Measurements from ENCODE around the gene LDLRAD3.

The LDLRAD3 gene

GRCh38 chr11:36228689-36229088 is 284.8 kb downstream of the LDLRAD3 start:
- in situ Hi-C loops (cut with MboI; ENCODE audit: low pct_unique_long_range_greater_than_20kb, low sequenced_read_pairs): no loop called here
- no peak for DNase-seq

DNA sequence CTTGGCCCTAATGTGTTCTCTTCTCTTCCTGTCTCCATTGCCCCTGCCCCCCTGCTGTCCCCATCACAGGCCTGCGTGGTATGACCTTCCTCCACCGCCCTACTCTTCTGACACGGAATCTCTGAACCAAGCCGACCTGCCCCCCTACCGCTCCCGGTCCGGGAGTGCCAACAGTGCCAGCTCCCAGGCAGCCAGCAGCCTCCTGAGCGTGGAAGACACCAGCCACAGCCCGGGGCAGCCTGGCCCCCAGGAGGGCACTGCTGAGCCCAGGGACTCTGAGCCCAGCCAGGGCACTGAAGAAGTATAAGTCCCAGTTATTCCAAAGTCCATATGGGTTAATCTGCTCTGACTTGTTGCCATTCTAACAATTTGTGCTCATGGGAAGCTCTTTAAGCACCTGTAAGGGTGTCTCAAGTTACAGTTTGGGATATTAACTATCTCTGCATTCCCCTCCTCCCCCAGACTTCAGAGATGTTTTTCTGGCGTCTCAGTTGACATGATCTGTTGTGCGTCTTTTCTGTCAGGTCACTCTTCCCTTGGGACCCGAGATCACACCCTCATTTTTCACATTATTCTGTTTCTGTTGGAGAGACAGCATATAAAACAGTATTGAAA is 285.3 kb downstream of the LDLRAD3 start:
- DNase-seq: no peak
- in situ Hi-C loops (cut with MboI; ENCODE audit: low pct_unique_long_range_greater_than_20kb, low sequenced_read_pairs): no loop called here

DNA sequence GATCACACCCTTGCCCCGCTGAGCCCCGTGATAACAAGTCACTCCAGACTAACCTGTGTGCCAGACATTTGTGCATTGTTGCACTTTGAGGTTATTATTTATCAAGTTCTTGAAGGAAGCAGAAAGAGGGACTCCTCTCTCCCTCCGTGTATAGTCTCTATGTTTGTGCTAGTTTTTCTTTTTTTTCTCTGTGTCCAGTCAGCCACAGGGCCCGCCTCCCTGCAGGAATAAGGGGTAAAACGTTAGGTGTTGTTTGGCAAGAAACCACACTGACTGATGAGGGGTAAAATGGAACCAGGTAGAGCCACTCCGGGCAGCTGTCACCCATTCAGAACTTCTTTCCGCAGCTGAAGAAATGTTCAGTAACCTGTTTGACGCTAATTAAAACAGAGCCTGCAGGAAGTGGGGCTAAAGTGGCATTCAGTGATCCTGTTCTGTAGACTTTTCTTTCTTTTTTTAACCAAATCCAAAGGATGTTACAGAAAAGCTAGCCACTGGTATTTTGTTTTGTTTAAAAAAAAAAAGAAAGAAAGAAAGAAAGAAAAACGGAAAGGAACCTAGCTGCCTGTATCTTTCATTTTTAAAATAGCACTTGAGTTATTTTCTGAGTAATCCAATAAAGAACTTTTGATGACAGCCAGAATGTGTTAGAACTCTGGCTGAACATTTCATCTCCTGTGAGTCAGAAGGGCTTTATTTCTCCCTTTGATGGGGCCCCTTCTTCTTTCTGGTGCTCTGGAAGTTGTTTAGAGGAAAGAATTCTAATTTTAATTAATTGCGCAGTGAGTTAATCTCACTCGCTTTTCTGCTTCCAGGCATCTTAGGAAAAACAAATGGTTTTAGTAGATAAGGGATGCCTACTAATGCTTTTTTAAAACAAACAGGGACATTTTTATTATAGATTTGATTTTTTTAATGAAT is 287.2 kb downstream of the LDLRAD3 start:
- DNase-seq: no peak
- in situ Hi-C loops (cut with MboI; ENCODE audit: low pct_unique_long_range_greater_than_20kb, low sequenced_read_pairs): no loop called here

GRCh38 chr11:36233204-36233603 is 289.3 kb downstream of the LDLRAD3 start:
- in situ Hi-C loops (cut with MboI; ENCODE audit: low pct_unique_long_range_greater_than_20kb, low sequenced_read_pairs): no loop called here
- no peak for DNase-seq

DNA sequence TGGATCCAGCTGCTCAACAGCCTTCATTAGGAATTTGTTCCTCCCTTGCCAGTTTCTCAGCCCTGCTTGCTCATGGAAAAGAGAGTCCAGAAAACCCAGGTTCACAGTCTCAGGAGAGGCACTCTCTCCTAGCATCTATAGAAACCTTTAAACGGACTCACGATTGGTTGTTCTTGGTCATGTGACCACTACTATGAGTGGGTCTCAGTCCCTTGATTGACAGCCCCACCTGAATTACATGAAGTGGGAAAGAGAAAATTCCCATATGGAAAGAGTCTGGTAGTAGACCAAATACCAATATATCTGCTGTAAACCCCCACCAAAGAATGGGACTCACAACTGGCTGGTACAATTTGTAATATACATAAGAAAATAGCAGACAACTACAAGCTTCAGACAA is 291.0 kb downstream of the LDLRAD3 start:
- in situ Hi-C loops (cut with MboI; ENCODE audit: low pct_unique_long_range_greater_than_20kb, low sequenced_read_pairs): no loop called here
- no peak for DNase-seq

DNA sequence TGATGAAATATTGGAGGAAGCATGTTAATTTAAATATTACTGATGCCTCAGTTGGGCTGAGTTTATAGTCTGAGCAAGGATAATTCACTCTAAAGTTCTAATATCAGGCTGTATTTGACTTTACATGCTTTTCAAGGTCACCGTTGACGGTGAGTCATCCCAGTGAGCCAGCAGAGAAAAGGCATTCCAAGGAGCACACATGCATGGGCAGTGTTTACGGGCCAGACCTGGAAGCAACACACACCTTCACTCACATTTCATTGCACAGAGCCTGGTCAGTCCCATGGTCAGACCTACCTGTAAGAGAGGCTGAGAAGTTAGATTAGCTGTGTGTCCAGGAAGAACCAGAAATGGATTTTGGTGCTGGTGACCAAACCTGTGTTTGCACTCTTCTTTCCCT is 291.9 kb downstream of the LDLRAD3 start:
- no peak for DNase-seq
- in situ Hi-C loops (cut with MboI; ENCODE audit: low pct_unique_long_range_greater_than_20kb, low sequenced_read_pairs): no loop called here

GRCh38 chr11:36237391-36237790 is 293.5 kb downstream of the LDLRAD3 start:
- no peak for DNase-seq
- in situ Hi-C loops (cut with MboI; ENCODE audit: low pct_unique_long_range_greater_than_20kb, low sequenced_read_pairs): no loop called here

GRCh38 chr11:36238036-36238631 is 294.3 kb downstream of the LDLRAD3 start:
- DNase-seq: no peak
- in situ Hi-C loops (cut with MboI; ENCODE audit: low pct_unique_long_range_greater_than_20kb, low sequenced_read_pairs): no loop called here

DNA sequence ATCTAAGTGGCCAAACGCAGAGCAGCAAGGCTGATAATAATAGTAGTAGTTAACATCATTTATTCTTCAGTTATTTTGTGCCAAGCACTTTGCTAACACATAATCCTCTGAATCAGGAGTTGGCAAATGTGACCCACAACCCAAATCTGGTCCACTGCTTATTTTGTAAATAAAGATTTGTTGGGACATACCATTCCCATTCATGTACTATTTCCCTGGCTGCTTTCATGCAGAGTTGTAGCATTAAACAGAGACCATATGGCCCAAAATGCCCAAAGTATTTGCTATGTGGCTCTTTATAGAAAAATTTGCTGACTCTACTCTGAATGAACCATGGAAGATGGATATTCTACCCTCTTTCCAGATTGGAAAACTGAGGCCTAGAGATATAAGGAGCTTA is 295.0 kb downstream of the LDLRAD3 start:
- no peak for DNase-seq
- in situ Hi-C loops (cut with MboI; ENCODE audit: low pct_unique_long_range_greater_than_20kb, low sequenced_read_pairs): no loop called here

DNA sequence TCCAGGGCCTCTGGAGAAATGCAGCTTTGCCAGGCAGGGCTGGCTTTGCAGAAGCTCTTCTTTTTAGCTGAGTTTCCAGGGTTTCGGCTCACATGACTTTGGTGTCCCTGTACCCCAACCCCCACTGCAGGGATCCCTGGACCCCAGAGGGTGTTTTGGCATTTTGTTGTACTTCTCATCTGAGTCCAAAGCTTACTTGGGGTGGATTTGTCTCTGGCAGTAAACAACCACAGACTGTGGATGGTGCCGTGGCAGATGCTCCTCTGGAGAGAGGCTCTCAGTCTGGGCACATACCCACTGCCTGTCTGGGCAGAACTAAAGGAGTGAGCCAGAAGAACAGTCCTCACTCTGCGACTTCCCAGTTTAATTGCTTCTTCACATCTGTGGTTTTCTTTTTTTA is 295.8 kb downstream of the LDLRAD3 start:
- DNase-seq: no peak

GRCh38 chr11:36240173-36240572 is 296.3 kb downstream of the LDLRAD3 start:
- in situ Hi-C loops (cut with MboI; ENCODE audit: low pct_unique_long_range_greater_than_20kb, low sequenced_read_pairs): no loop called here
- DNase-seq: no peak

More for the DNA sequence above, 295.8 kb downstream of the LDLRAD3 start:
- in situ Hi-C loops (cut with MboI; ENCODE audit: low pct_unique_long_range_greater_than_20kb, low sequenced_read_pairs): no loop called here

DNA sequence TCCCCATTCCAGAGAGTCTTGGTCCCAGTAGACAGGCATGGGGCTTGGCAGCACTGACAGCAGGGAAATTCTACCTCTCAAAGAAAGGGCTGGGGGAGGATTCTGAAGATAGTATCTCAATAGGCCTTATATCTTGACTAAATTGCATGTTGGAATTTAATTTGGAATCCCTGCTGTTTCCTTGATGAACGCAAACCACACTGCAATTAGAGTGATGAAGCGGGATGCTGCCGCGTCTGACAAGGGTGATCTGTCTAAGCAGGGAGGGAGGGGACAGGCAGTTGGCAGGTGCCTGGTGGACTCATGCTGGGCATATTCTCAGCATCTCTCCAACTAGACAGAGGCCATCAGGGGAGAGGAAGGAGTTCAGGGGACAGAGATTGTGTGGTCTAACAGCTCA is 296.9 kb downstream of the LDLRAD3 start:
- DNase-seq: no peak
- in situ Hi-C loops (cut with MboI; ENCODE audit: low pct_unique_long_range_greater_than_20kb, low sequenced_read_pairs): no loop called here

DNA sequence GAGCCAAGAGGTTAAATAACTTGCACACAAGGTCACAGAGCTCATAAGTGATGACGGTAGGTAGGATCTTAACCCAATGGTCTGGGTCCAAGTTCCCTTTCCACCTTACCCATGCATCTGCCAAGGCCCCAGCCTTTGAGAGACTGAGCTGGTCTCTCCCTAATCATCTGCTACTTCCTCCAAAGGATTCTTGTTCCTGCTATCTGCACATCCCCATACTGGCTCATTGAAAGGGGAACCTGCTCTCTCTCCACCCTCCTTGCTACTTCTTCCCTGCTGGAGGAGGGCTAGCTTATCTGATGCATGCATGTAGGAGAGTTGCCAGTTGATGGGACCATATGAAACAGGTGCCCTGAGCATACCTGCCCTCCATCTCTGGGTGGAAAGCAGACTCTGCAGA is 297.6 kb downstream of the LDLRAD3 start:
- in situ Hi-C loops (cut with MboI; ENCODE audit: low pct_unique_long_range_greater_than_20kb, low sequenced_read_pairs): no loop called here
- DNase-seq: no peak

- no peak for DNase-seq
- in situ Hi-C loops (cut with MboI; ENCODE audit: low pct_unique_long_range_greater_than_20kb, low sequenced_read_pairs): no loop called here
These were observed 299.8 kb downstream of the LDLRAD3 start for GRCh38 chr11:36243641-36244040.

DNA sequence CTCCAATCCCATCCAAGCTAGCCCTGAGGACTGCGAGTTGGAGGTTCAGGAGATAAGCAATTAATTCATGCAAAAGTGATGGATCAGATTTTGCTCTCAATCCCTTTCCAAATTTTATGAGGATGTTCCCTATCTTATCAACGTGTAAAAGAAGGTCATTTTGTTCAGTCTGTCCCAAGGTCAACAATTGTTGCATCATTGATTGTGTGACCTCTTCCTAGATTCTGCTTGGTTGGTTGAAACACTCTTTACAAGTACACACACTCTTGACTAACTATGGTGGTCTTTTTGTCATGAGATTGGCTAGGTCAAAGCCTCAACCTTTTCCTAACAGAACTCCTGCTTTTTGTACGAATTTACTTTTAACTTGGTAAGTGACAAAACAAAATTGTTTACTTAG is 303.6 kb downstream of the LDLRAD3 start:
- no peak for DNase-seq
- in situ Hi-C loops (cut with MboI; ENCODE audit: low pct_unique_long_range_greater_than_20kb, low sequenced_read_pairs): no loop called here

DNA sequence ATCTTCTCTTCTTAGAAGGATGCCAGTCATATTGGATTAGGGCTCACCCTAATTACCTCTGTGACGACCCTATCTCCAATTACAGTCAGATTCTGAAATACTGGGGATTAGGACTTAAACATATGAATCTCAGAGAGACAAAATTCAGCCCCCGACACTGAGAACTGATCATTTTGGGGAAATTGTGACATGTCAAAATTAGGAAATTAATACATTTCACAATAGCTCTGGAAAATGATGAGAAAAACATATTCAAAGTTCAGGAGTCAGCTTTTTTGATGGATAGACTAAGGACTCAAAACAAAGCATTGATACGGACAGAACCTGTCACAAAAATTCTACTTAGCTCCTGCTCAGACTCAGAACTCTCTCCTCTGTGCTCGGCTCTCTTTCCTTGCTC is 304.6 kb downstream of the LDLRAD3 start:
- DNase-seq: no peak
- in situ Hi-C loops (cut with MboI; ENCODE audit: low pct_unique_long_range_greater_than_20kb, low sequenced_read_pairs): no loop called here

DNA sequence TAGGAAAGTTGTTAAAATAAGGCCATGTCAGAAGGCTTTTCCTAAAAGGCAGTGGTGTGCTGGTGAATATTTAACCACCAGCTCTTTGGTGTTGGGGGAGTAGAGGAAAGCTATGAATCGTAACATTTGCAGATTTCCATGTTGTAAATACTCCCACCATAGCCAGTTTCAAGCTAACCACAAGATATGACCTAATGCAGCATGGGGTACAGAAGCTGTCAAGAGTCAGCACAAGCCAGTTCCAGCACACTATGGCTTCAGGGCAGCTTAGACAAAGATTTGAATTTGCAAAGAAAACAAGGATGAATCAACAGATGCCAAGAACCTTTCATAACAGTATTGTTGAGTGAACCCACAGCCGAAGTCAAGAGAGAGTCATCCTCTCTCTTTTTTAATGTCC is 305.4 kb downstream of the LDLRAD3 start:
- no peak for DNase-seq
- in situ Hi-C loops (cut with MboI; ENCODE audit: low pct_unique_long_range_greater_than_20kb, low sequenced_read_pairs): no loop called here

GRCh38 chr11:36251823-36252222 is 308.0 kb downstream of the LDLRAD3 start:
- in situ Hi-C loops (cut with MboI; ENCODE audit: low pct_unique_long_range_greater_than_20kb, low sequenced_read_pairs): loop anchor here (25.0 kb wide), 2 partner anchors 415 to 640 kb away; partner anchors contain the start of gene FJX1
- no peak for DNase-seq

- no peak for DNase-seq
- in situ Hi-C loops (cut with MboI; ENCODE audit: low pct_unique_long_range_greater_than_20kb, low sequenced_read_pairs): loop anchor here (25.0 kb wide), 2 partner anchors 416 to 641 kb away; partner anchors contain the start of gene FJX1
These were observed 309.4 kb downstream of the LDLRAD3 start for GRCh38 chr11:36253238-36253637.

DNA sequence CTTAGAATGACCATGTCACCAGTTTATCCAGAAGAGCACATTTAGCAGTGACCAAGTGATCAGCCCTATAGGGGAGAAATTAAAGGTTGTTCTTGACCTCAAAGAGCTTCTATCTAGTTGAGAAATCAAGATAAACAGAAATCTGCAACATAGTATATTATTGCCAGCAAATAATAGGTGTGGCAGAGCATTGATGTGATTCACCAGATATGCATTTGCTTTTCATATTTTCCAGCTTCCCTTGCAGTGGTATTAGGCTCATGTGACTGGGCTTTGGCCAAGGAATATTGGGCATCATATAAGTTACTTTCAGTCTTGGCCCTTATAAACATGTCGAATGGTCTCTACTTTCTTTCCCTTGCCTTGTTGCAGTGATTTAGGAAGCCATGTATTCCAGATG is 310.9 kb downstream of the LDLRAD3 start:
- DNase-seq: no peak
- in situ Hi-C loops (cut with MboI; ENCODE audit: low pct_unique_long_range_greater_than_20kb, low sequenced_read_pairs): loop anchor here (25.0 kb wide), 2 partner anchors 417 to 642 kb away; partner anchors contain the start of gene FJX1

All from KBM-7 (cell line).